HepG2 (cell line): ENCODE measurements around the gene MARCHF5. TPM values are rescaled to one million over a fixed set of nuclear protein-coding genes. Genes with fewer than 3 reads are reported as not detected.

Experiments
- ATAC-seq: fragments of 200-7000 bp; cut with Tn5 transposase; 3 replicates; pipeline ENCODE4 v1.9.1; 2020; ENCODE audit warnings: mild to moderate bottlenecking, moderate library complexity
- BruUV-seq: library from RNA; stranded (reverse); fragments of 400-500 nt; replicated peaks from 2 replicates; lab custom pipeline; 2021; lab: Mats Ljungman, UMichigan
- CTCF ChIA-PET: fragments of 300-600 bp; formaldehyde crosslinking; extraction: SDS; loops from one replicate; lab custom pipeline; 2021; ENCODE audit warnings: low total read pairs, inconsistent platforms, low intra/inter-chr PET ratio; lab: Yijun Ruan, JAX
- POLR2A ChIA-PET: fragments of 350-600 bp; sonication (Branson Sonifier 250); formaldehyde crosslinking; loops from one replicate; lab custom pipeline; 2020; ENCODE audit warnings: antibody characterized with exemption, inconsistent platforms; lab: Yijun Ruan, JAX
- DNase-seq: peaks from one replicate; pipeline ENCODE4 v3.0.0-alpha.2; 2015; ENCODE audit warnings: low spot score
- FAIRE-seq: peaks from 3 replicates; lab custom pipeline; 2011; peaks lifted over from hg19 to GRCh38; lab: Jason Lieb, UNC
- H2AFZ ChIP-seq: one replicate; pipeline ENCODE4 v1.6.1; 2011; ENCODE audit warnings: low read length, inconsistent platforms
- H3K27ac ChIP-seq: fragments of 300-600 bp; 3 replicates; pipeline ENCODE4 v1.8.0; 2011; ENCODE audit warnings: mixed run types, mild to moderate bottlenecking, mixed read lengths, low read length, inconsistent platforms; ENCODE audit not compliant: insufficient read depth; ENCODE audit errors: extremely low read length
- H3K27me3 ChIP-seq, 2 experiments: fragments of 200-600 bp in 1 of 2; 2 replicates in 1 of 2; 3 replicates in 1 of 2; pipeline versions ENCODE4 v1.6.0 to v1.8.0; 2011; ENCODE audit warnings: low read length in 2 of 2, mild to moderate bottlenecking in 2 of 2, moderate library complexity in 2 of 2, inconsistent platforms in 1 of 2; ENCODE audit not compliant: insufficient read depth in 2 of 2, control insufficient read depth in 1 of 2
- H3K36me3 ChIP-seq, 2 experiments: fragments of 200-600 bp in 1 of 2; replicated peaks in 1 of 2; 2 replicates in 1 of 2; 3 replicates in 1 of 2; pipeline versions ENCODE4 v1.5.1 to v1.8.0; 2011; ENCODE audit warnings: low read length in 2 of 2, inconsistent platforms in 1 of 2; ENCODE audit not compliant: insufficient read depth in 2 of 2, control insufficient read depth in 1 of 2
- H3K4me1 ChIP-seq: 2 replicates; pipeline ENCODE4 v1.5.1; 2012; ENCODE audit warnings: low read length, inconsistent platforms; ENCODE audit not compliant: insufficient read depth
- H3K4me2 ChIP-seq: 2 replicates; pipeline ENCODE4 v1.6.0; 2011; ENCODE audit warnings: low read depth, low read length, inconsistent platforms
- H3K4me3 ChIP-seq, 3 experiments: fragments of 200-600 bp in 1 of 3; sonication (generic), shearing (Covaris generic) in 1 of 3; replicated peaks in 1 of 3; 2 replicates each; pipeline ENCODE4 v1.5.1; 2011 to 2016; ENCODE audit warnings: low read length in 3 of 3, inconsistent platforms in 2 of 3, low read depth in 2 of 3, mild to moderate bottlenecking in 2 of 3, control low read depth in 1 of 3, mixed read lengths in 1 of 3; ENCODE audit not compliant: insufficient read depth in 1 of 3
- H3K79me2 ChIP-seq: one replicate; pipeline ENCODE4 v1.6.1; 2011; ENCODE audit warnings: low read length, inconsistent platforms; ENCODE audit not compliant: insufficient read depth
- H3K9ac ChIP-seq: 2 replicates; pipeline ENCODE4 v1.6.0; 2011; ENCODE audit warnings: mild to moderate bottlenecking, low read depth, low read length, inconsistent platforms; ENCODE audit not compliant: insufficient read depth
- H3K9me3 ChIP-seq: 2 replicates; pipeline ENCODE4 v1.5.1; 2012; ENCODE audit warnings: mild to moderate bottlenecking, low read length
- H4K20me1 ChIP-seq: 2 replicates; pipeline ENCODE4 v1.6.0; 2011; ENCODE audit warnings: inconsistent platforms, mild to moderate bottlenecking, low read length, moderate library complexity; ENCODE audit not compliant: insufficient read depth
- FOSL1 ChIP-seq: sonication (generic); formaldehyde crosslinking; IDR thresholded peaks from 2 replicates; pipeline ENCODE4 v1.9.0; 2021; ENCODE audit warnings: missing genetic modification reagents, borderline replicate concordance
- KLF13 ChIP-seq: sonication (generic); formaldehyde crosslinking; IDR thresholded peaks from 2 replicates; pipeline ENCODE4 v1.4.0; 2020; ENCODE audit warnings: mild to moderate bottlenecking, missing genetic modification reagents
- NR0B2 ChIP-seq: sonication (generic); formaldehyde crosslinking; IDR thresholded peaks from 2 replicates; pipeline ENCODE4 v1.4.0; 2020; ENCODE audit warnings: mild to moderate bottlenecking, missing genetic modification reagents
- PLRG1 ChIP-seq: fragments of 450-650 bp; conservative IDR thresholded peaks from 2 replicates; pipeline ENCODE4 v1.6.1; 2016
- SOX13 ChIP-seq, 3 experiments: fragments of 450-650 bp in 1 of 3; sonication (generic) in 1 of 3; formaldehyde crosslinking in 1 of 3; IDR thresholded peaks in 2 of 3; conservative IDR thresholded peaks in 1 of 3; 2 replicates each; pipeline versions ENCODE4 v1.5.0 to v1.6.1; 2016 to 2020; ENCODE audit warnings: antibody characterized with exemption in 1 of 3, mild to moderate bottlenecking in 1 of 3, missing compliant biosample characterization in 1 of 3, missing genetic modification reagents in 1 of 3, moderate library complexity in 1 of 3
- ZKSCAN5 ChIP-seq: sonication (generic); formaldehyde crosslinking; IDR thresholded peaks from 2 replicates; pipeline ENCODE4 v1.5.1; 2020; ENCODE audit warnings: mild to moderate bottlenecking, missing genetic modification reagents
- ZNF280B ChIP-seq: sonication (generic); formaldehyde crosslinking; IDR thresholded peaks from 2 replicates; pipeline ENCODE4 v1.5.0; 2020; ENCODE audit warnings: missing genetic modification reagents, mild to moderate bottlenecking, borderline replicate concordance
- ZNF432 ChIP-seq: sonication (generic); formaldehyde crosslinking; IDR thresholded peaks from 2 replicates; pipeline ENCODE4 v1.5.0; 2020; ENCODE audit warnings: missing genetic modification reagents, mild to moderate bottlenecking, borderline replicate concordance
- ZNF629 ChIP-seq: sonication (generic); formaldehyde crosslinking; conservative IDR thresholded peaks from 2 replicates; pipeline ENCODE4 v1.5.0; 2020; ENCODE audit warnings: missing genetic modification reagents
- WGBS: methylation state at CpG from one replicate; pipeline ENCODE4 v1.1.6; 2017; ENCODE audit warnings: low lambda C conversion rate; 5-methylcytosine and 5-hydroxymethylcytosine counted together
- in situ Hi-C: cut with HindIII; loops from 2 replicates; pipeline ENCODE4 v1.10.0; 2017; ENCODE audit warnings: low pct_unique_long_range_greater_than_20kb; ENCODE audit not compliant: extremely low pct_ligation_motif_present
- intact Hi-C: fragments of 100-400 bp; cut with micrococcal nuclease; formaldehyde crosslinking; loops from one replicate; pipeline ENCODE4 v1.10.0; 2022; ENCODE audit not compliant: unreplicated experiment
- polyA plus RNA-seq, 8 experiments: library from polyadenylated mRNA; depleted of rRNA in 3 of 8; stranded (reverse) in 7 of 8; unstranded in 1 of 8; fragments of >200 nt; fragmentation: Illumina TruSeq in 4 of 8; extraction: Trizol in 4 of 8; gene quantifications; 2 replicates each; pipeline versions ENCODE4 v1.2.1 to v1.2.3, GENCODE V29; 2011 to 2016; ENCODE audit warnings: low read depth in 4 of 8, missing spikeins in 1 of 8, mixed read lengths in 1 of 8; ENCODE audit not compliant: insufficient read depth in 1 of 8
- total RNA-seq, 5 experiments: library from RNA; depleted of rRNA; stranded (reverse); fragments of >200 nt; fragmentation: Illumina TruSeq; extraction: Trizol; gene quantifications; 2 replicates each; pipeline ENCODE4 v1.2.3, GENCODE V29; 2016; ENCODE audit warnings: low read depth in 1 of 5

MARCHF5 gene
- total and polyA plus RNA-seq, 2 of the 13 experiments (the other 11 are each of a cell fraction or from before 2014, with no cell fraction given): 19.4 to 21.0 TPM

GRCh38 chr10:92316610-92317009 lies 25.6 kb downstream of the MARCHF5 start:
- no peak overlapping the region for H3K4me2 ChIP-seq
- intact Hi-C loops (no loop called here), in situ Hi-C loops (no loop called here)
- FAIRE-seq (no peak), DNase-seq (no peak), ATAC-seq (no peak)
- ChIA-PET POLR2A (no interaction called here), CTCF (no interaction called here)
- H3K4me3 ChIP-seq: no peak overlapping the region
- no peaks in the 10 kb centered on the region for H4K20me1 ChIP-seq
- peaks cover 3% of the 10 kb centered on the region for H3K79me2 ChIP-seq
- H3K4me1 ChIP-seq: no peaks in the 10 kb centered on the region
- 93% methylated on average over 2 of the region's 2 CpGs for WGBS
- BruUV-seq: no TSS peak
- H3K27me3 ChIP-seq: no peaks in the 10 kb centered on the region
- no peak overlapping the region for H2AFZ ChIP-seq
- no peaks in the 10 kb centered on the region for H3K9me3 ChIP-seq
- H3K9ac ChIP-seq: no peak overlapping the region
- TF ChIP-seq ZNF629 (no peak), ZNF432 (CRISPR knock-in tag) (no peak), FOSL1 (CRISPR knock-in tag) (no peak)
- H3K36me3 ChIP-seq: peaks cover 7 to 35% of the 10 kb centered on the region in 2 experiments; a peak in 3 of 5 replicates
- H3K27ac ChIP-seq: no peak overlapping the region

GRCh38 chr10:92323079-92323478 lies 32.1 kb downstream of the MARCHF5 start:
- 93% methylated on average over 2 of the region's 2 CpGs for WGBS
- Histone ChIP-seq H3K9ac (no peak overlapping the region), H2AFZ (no peak overlapping the region), H3K4me1 (peaks cover 16% of the 10 kb centered on the region), H4K20me1 (no peaks in the 10 kb centered on the region; the same call in 1 of the 2 replicates), H3K27me3 (no peaks in the 10 kb centered on the region)
- in situ Hi-C loops: no loop called here
- ATAC-seq: no peak
- TF ChIP-seq SOX13 (IDR thresholded peaks at IDR 0.05) (no peak), SOX13 (CRISPR knock-in tag; conservative IDR thresholded peaks at IDR 0.05 in 1 of 2, IDR thresholded peaks at IDR 0.05 in 1 of 2) (no peak), KLF13 (CRISPR knock-in tag) (no peak), NR0B2 (CRISPR knock-in tag) (no peak), ZKSCAN5 (no peak), ZNF629 (no peak), ZNF280B (CRISPR knock-in tag) (no peak), PLRG1 (no peak)
- TF ChIP-seq, all 625 proteins: peak for 0
- DNase-seq (no peak), FAIRE-seq (no peak)
- no TSS peak for BruUV-seq
- Histone ChIP-seq H3K4me2 (no peak overlapping the region), H3K36me3 (peaks cover 4 to 5% of the 10 kb centered on the region in 2 experiments; a peak in 4 of 5 replicates), H3K27ac (no peak overlapping the region), H3K4me3 (no peak overlapping the region), H3K79me2 (peaks cover 20% of the 10 kb centered on the region), H3K9me3 (no peaks in the 10 kb centered on the region)
- intact Hi-C loops: no loop called here
- ChIA-PET CTCF (no interaction called here), POLR2A (no interaction called here)
